Measurements from ENCODE around the gene PNPLA8. TPM values are rescaled to one million over a fixed set of nuclear protein-coding genes. Genes with fewer than 3 reads are reported as not detected.

Gene PNPLA8
- total and polyA plus RNA-seq, 4 donors, result 41.8 to 82.4 (median 58.5) TPM

GRCh38 chr7:108440613-108441012, 85.3 kb downstream of the PNPLA8 start:
- Histone ChIP-seq H3K9me3 (ENCODE audit: control insufficient read depth, insufficient read depth, low read length) (peaks cover 2% of the 10 kb centered on the region), H3K36me3 (ENCODE audit: control insufficient read depth, insufficient read depth, low read length) (no peaks in the 10 kb centered on the region), H3K4me3 (ENCODE audit: low read depth, low read length) (no peak overlapping the region), H3K4me1 (ENCODE audit: control insufficient read depth, insufficient read depth, low read length) (no peaks in the 10 kb centered on the region), H3K27me3 (ENCODE audit: control insufficient read depth, insufficient read depth, low read length) (no peaks in the 10 kb centered on the region), H3K27ac (ENCODE audit: low read depth, low read length) (no peak overlapping the region)
- WGBS (ENCODE audit: insufficient coverage), result no CpG with 5 or more reads among the region's 3 CpGs
- no peak for DNase-seq (ENCODE audit: low read depth in 4 of 6, low spot score in 6 of 6)

- no peak overlapping the region for H3K4me3 ChIP-seq (ENCODE audit: low read depth, low read length)
- no peaks in the 10 kb centered on the region for H3K4me1 ChIP-seq (ENCODE audit: control insufficient read depth, insufficient read depth, low read length)
- no peak overlapping the region for H3K27ac ChIP-seq (ENCODE audit: low read depth, low read length)
- no peaks in the 10 kb centered on the region for H3K27me3 ChIP-seq (ENCODE audit: control insufficient read depth, insufficient read depth, low read length)
- H3K9me3 ChIP-seq (ENCODE audit: control insufficient read depth, insufficient read depth, low read length), result peaks cover 3% of the 10 kb centered on the region
- no peaks in the 10 kb centered on the region for H3K36me3 ChIP-seq (ENCODE audit: control insufficient read depth, insufficient read depth, low read length)
- no CpG with 5 or more reads among the region's 3 CpGs for WGBS (ENCODE audit: insufficient coverage)
- no peak for DNase-seq (ENCODE audit: low read depth in 4 of 6, low spot score in 6 of 6)
These were observed 89.0 kb downstream of the PNPLA8 start for GRCh38 chr7:108436906-108437305.

GRCh38 chr7:108434010-108434409, 91.9 kb downstream of the PNPLA8 start:
- Histone ChIP-seq H3K4me3 (ENCODE audit: low read depth, low read length) (no peak overlapping the region), H3K27ac (ENCODE audit: low read depth, low read length) (no peak overlapping the region), H3K27me3 (ENCODE audit: control insufficient read depth, insufficient read depth, low read length) (no peaks in the 10 kb centered on the region), H3K4me1 (ENCODE audit: control insufficient read depth, insufficient read depth, low read length) (no peaks in the 10 kb centered on the region), H3K9me3 (ENCODE audit: control insufficient read depth, insufficient read depth, low read length) (peaks cover 3% of the 10 kb centered on the region), H3K36me3 (ENCODE audit: control insufficient read depth, insufficient read depth, low read length) (peaks cover 2% of the 10 kb centered on the region)
- WGBS (ENCODE audit: insufficient coverage), result 67% methylated on average over 1 of the region's 2 CpGs
- DNase-seq (ENCODE audit: low read depth in 4 of 6, low spot score in 6 of 6), result no peak

- Histone ChIP-seq H3K27ac (ENCODE audit: low read depth, low read length) (no peak overlapping the region), H3K4me1 (ENCODE audit: control insufficient read depth, insufficient read depth, low read length) (no peaks in the 10 kb centered on the region), H3K27me3 (ENCODE audit: control insufficient read depth, insufficient read depth, low read length) (no peaks in the 10 kb centered on the region), H3K9me3 (ENCODE audit: control insufficient read depth, insufficient read depth, low read length) (peaks cover 3% of the 10 kb centered on the region), H3K4me3 (ENCODE audit: low read depth, low read length) (no peak overlapping the region), H3K36me3 (ENCODE audit: control insufficient read depth, insufficient read depth, low read length) (peaks cover 2% of the 10 kb centered on the region)
- WGBS (ENCODE audit: insufficient coverage), result 0% methylated on average over 1 of the region's 1 CpG
- DNase-seq (ENCODE audit: low read depth in 4 of 6, low spot score in 6 of 6), result no peak
These were observed 94.8 kb downstream of the PNPLA8 start for GRCh38 chr7:108431099-108431498.

- Histone ChIP-seq H3K4me1 (ENCODE audit: control insufficient read depth, insufficient read depth, low read length) (no peaks in the 10 kb centered on the region), H3K9me3 (ENCODE audit: control insufficient read depth, insufficient read depth, low read length) (peaks cover 1% of the 10 kb centered on the region), H3K27ac (ENCODE audit: low read depth, low read length) (no peak overlapping the region), H3K36me3 (ENCODE audit: control insufficient read depth, insufficient read depth, low read length) (peaks cover 2% of the 10 kb centered on the region), H3K27me3 (ENCODE audit: control insufficient read depth, insufficient read depth, low read length) (no peaks in the 10 kb centered on the region), H3K4me3 (ENCODE audit: low read depth, low read length) (no peak overlapping the region)
- WGBS (ENCODE audit: insufficient coverage), result no CpG with 5 or more reads among the region's 1 CpG
- DNase-seq (ENCODE audit: low read depth in 4 of 6, low spot score in 6 of 6), result no peak
These were observed 95.3 kb downstream of the PNPLA8 start for GRCh38 chr7:108430664-108431063.

- Histone ChIP-seq H3K9me3 (ENCODE audit: control insufficient read depth, insufficient read depth, low read length) (no peaks in the 10 kb centered on the region), H3K27ac (ENCODE audit: low read depth, low read length) (no peak overlapping the region), H3K4me1 (ENCODE audit: control insufficient read depth, insufficient read depth, low read length) (no peaks in the 10 kb centered on the region), H3K27me3 (ENCODE audit: control insufficient read depth, insufficient read depth, low read length) (no peaks in the 10 kb centered on the region), H3K36me3 (ENCODE audit: control insufficient read depth, insufficient read depth, low read length) (peaks cover 2% of the 10 kb centered on the region), H3K4me3 (ENCODE audit: low read depth, low read length) (no peak overlapping the region)
- no CpG with 5 or more reads among the region's 1 CpG for WGBS (ENCODE audit: insufficient coverage)
- no peak for DNase-seq (ENCODE audit: low read depth in 4 of 6, low spot score in 6 of 6)
These were observed 98.2 kb downstream of the PNPLA8 start for GRCh38 chr7:108427766-108428165.

GRCh38 chr7:108425714-108426275, 100.1 kb downstream of the PNPLA8 start:
- H3K27ac ChIP-seq (ENCODE audit: low read depth, low read length), result no peak overlapping the region
- H3K36me3 ChIP-seq (ENCODE audit: control insufficient read depth, insufficient read depth, low read length), result peaks cover 2% of the 10 kb centered on the region
- WGBS (ENCODE audit: insufficient coverage), result no CpG with 5 or more reads among the region's 2 CpGs
- H3K27me3 ChIP-seq (ENCODE audit: control insufficient read depth, insufficient read depth, low read length), result no peaks in the 10 kb centered on the region
- no peaks in the 10 kb centered on the region for H3K4me1 ChIP-seq (ENCODE audit: control insufficient read depth, insufficient read depth, low read length)
- no peak for DNase-seq (ENCODE audit: low read depth in 4 of 6, low spot score in 6 of 6)
- no peak overlapping the region for H3K4me3 ChIP-seq (ENCODE audit: low read depth, low read length)
- no peaks in the 10 kb centered on the region for H3K9me3 ChIP-seq (ENCODE audit: control insufficient read depth, insufficient read depth, low read length)

- Histone ChIP-seq H3K27ac (ENCODE audit: low read depth, low read length) (no peak overlapping the region), H3K4me1 (ENCODE audit: control insufficient read depth, insufficient read depth, low read length) (no peaks in the 10 kb centered on the region), H3K9me3 (ENCODE audit: control insufficient read depth, insufficient read depth, low read length) (no peaks in the 10 kb centered on the region), H3K27me3 (ENCODE audit: control insufficient read depth, insufficient read depth, low read length) (no peaks in the 10 kb centered on the region), H3K36me3 (ENCODE audit: control insufficient read depth, insufficient read depth, low read length) (no peaks in the 10 kb centered on the region), H3K4me3 (ENCODE audit: low read depth, low read length) (no peak overlapping the region)
- 86% methylated on average over 2 of the region's 4 CpGs for WGBS (ENCODE audit: insufficient coverage)
- DNase-seq (ENCODE audit: low read depth in 4 of 6, low spot score in 6 of 6), result no peak
These were observed 101.9 kb downstream of the PNPLA8 start for GRCh38 chr7:108424013-108424412.

- Histone ChIP-seq H3K27me3 (ENCODE audit: control insufficient read depth, insufficient read depth, low read length) (no peaks in the 10 kb centered on the region), H3K4me3 (ENCODE audit: low read depth, low read length) (no peak overlapping the region), H3K36me3 (ENCODE audit: control insufficient read depth, insufficient read depth, low read length) (no peaks in the 10 kb centered on the region), H3K4me1 (ENCODE audit: control insufficient read depth, insufficient read depth, low read length) (no peaks in the 10 kb centered on the region), H3K27ac (ENCODE audit: low read depth, low read length) (no peak overlapping the region), H3K9me3 (ENCODE audit: control insufficient read depth, insufficient read depth, low read length) (no peaks in the 10 kb centered on the region)
- DNase-seq (ENCODE audit: low read depth in 4 of 6, low spot score in 6 of 6), result no peak
- 95% methylated on average over 2 of the region's 5 CpGs for WGBS (ENCODE audit: insufficient coverage)
These were observed 102.6 kb downstream of the PNPLA8 start for GRCh38 chr7:108423089-108423989.

All from spinal cord (tissue), 10 donors.